ENCODE data around the gene PCNA. TPM values are rescaled to one million over a fixed set of nuclear protein-coding genes. Genes with fewer than 3 reads are reported as not detected.

Gene PCNA
- total RNA-seq, 4 donors from 2014 or later = 18.3 to 56.7 (median 38.2) TPM

- Histone ChIP-seq H3K9me3 (no peaks in the 10 kb centered on the region), H3K4me3 (peak within 1 kb of the TSS; percentile 70 to 98 (median 85)), H3K4me1 (peaks cover 10 to 30% (median 25%) of the 10 kb centered on the region in 4 donors), H3K36me3 (no peaks in the 10 kb centered on the region), H3K27me3 (no peaks in the 10 kb centered on the region), H3K27ac (peak within 1 kb of the TSS; percentile 95 to 99 (median 98))
- intact Hi-C loops (cut with DNase I; ENCODE audit: low total_unique reads) (loop anchor here (5.0 kb wide), 1 partner anchor 71 kb away; no protein-coding TSS in a partner anchor), in situ Hi-C loops (cut with MboI; ENCODE audit: low pct_ligation_motif_present in 1 of 4, low pct_unique_long_range_greater_than_20kb in 1 of 4, low sequenced_read_pairs in 3 of 4) (loop anchor here in 2 of 4 donors (5.0 to 10.0 kb wide), 2 partner anchors 58 to 61 kb away; no protein-coding TSS in a partner anchor)
- TF ChIP-seq POLR2AphosphoS5 (IDR thresholded peaks at IDR 0.05) = peak; percentile 73 to 84 (median 81)
- TF ChIP-seq CTCF (IDR thresholded peaks at IDR 0.05) = peak; percentile 37 to 68 (median 52)
- TF ChIP-seq POLR2A (IDR thresholded peaks at IDR 0.05) = peak; percentile 76
- TF ChIP-seq EP300 (IDR thresholded peaks at IDR 0.05; ENCODE audit: low read depth) = no peak
- 1% methylated on average over 47 of the region's 78 CpGs; no CpG with 5 or more reads in 1 of the 2 donors for whole genome bisulfite sequencing, 2 donors (ENCODE audit: low coverage in 1 of 2)
- DNase-seq = peak; percentile 100
Observed at GRCh38 chr20:5126512-5127203, 6.9 kb upstream of the PCNA start, which contains the start of gene CDS2. TSS of gene CDS2 (plus strand) at chr20:5127008. CDS start at chr20:5127093, 85 bp downstream.

- no peak overlapping the region for H3K27ac ChIP-seq
- H3K9me3 ChIP-seq = no peaks in the 10 kb centered on the region
- intact Hi-C loops (cut with DNase I; ENCODE audit: low total_unique reads) = no loop called here
- no peaks in the 10 kb centered on the region for H3K36me3 ChIP-seq
- TF ChIP-seq POLR2A (IDR thresholded peaks at IDR 0.05) = no peak
- no peak for TF ChIP-seq CTCF (IDR thresholded peaks at IDR 0.05)
- TF ChIP-seq EP300 (IDR thresholded peaks at IDR 0.05; ENCODE audit: low read depth) = no peak
- no peak for TF ChIP-seq POLR2AphosphoS5 (IDR thresholded peaks at IDR 0.05)
- DNase-seq = no peak
- in situ Hi-C loops (cut with MboI; ENCODE audit: low pct_ligation_motif_present in 1 of 4, low pct_unique_long_range_greater_than_20kb in 1 of 4, low sequenced_read_pairs in 3 of 4) = loop anchor here in 1 of 4 donors (10.0 kb wide), 1 partner anchor 62 kb away; no protein-coding TSS in a partner anchor
- WGBS, 2 donors (ENCODE audit: low coverage in 1 of 2) = 78 to 100% methylated on average over 1 of the region's 1 CpG
- H3K4me1 ChIP-seq = peaks cover 19 to 29% (median 22%) of the 10 kb centered on the region in 4 donors
- H3K4me3 ChIP-seq = no peak overlapping the region
- H3K27me3 ChIP-seq = no peaks in the 10 kb centered on the region
Observed at GRCh38 chr20:5122873-5123260, 3.1 kb upstream of the PCNA start.

- Histone ChIP-seq H3K27ac (peak overlapping the region; percentile 92 to 97 (median 96)), H3K4me3 (peak overlapping the region; percentile 15 to 84 (median 72)), H3K9me3 (no peaks in the 10 kb centered on the region), H3K27me3 (no peaks in the 10 kb centered on the region), H3K36me3 (peaks cover 0 to 10% (median 2%) of the 10 kb centered on the region in 4 donors), H3K4me1 (peaks cover 11 to 24% (median 16%) of the 10 kb centered on the region in 4 donors)
- intact Hi-C loops (cut with DNase I; ENCODE audit: low total_unique reads) = no loop called here
- no peak for TF ChIP-seq POLR2AphosphoS5 (IDR thresholded peaks at IDR 0.05)
- TF ChIP-seq POLR2A (IDR thresholded peaks at IDR 0.05) = no peak
- no peak for TF ChIP-seq EP300 (IDR thresholded peaks at IDR 0.05; ENCODE audit: low read depth)
- no peak for TF ChIP-seq CTCF (IDR thresholded peaks at IDR 0.05)
- 0 to 1% methylated on average over 2 to 9 of the region's 9 CpGs for WGBS, 2 donors (ENCODE audit: low coverage in 1 of 2)
- in situ Hi-C loops (cut with MboI; ENCODE audit: low pct_ligation_motif_present in 1 of 4, low pct_unique_long_range_greater_than_20kb in 1 of 4, low sequenced_read_pairs in 3 of 4) = loop anchor here in 1 of 4 donors (10.0 kb wide), 1 partner anchor 65 kb away; no protein-coding TSS in a partner anchor
- no peak for DNase-seq
Observed at GRCh38 chr20:5120185-5120476, 373 bp upstream of the PCNA start.

- peaks cover 0 to 15% (median 2%) of the 10 kb centered on the region in 4 donors for H3K36me3 ChIP-seq
- H3K4me1 ChIP-seq = peaks cover 11 to 24% (median 16%) of the 10 kb centered on the region in 4 donors
- no peak for DNase-seq
- 1% methylated on average over 20 of the region's 21 CpGs; no CpG with 5 or more reads in 1 of the 2 donors for WGBS, 2 donors (ENCODE audit: low coverage in 1 of 2)
- no peaks in the 10 kb centered on the region for H3K9me3 ChIP-seq
- peak overlapping the region; percentile 92 to 97 (median 96) for H3K27ac ChIP-seq
- in situ Hi-C loops (cut with MboI; ENCODE audit: low pct_ligation_motif_present in 1 of 4, low pct_unique_long_range_greater_than_20kb in 1 of 4, low sequenced_read_pairs in 3 of 4) (no loop called here), intact Hi-C loops (cut with DNase I; ENCODE audit: low total_unique reads) (no loop called here)
- H3K27me3 ChIP-seq = no peaks in the 10 kb centered on the region
- peak overlapping the region; percentile 59 to 84 (median 72) for H3K4me3 ChIP-seq
- TF ChIP-seq POLR2A (IDR thresholded peaks at IDR 0.05) (no peak), CTCF (IDR thresholded peaks at IDR 0.05) (no peak), POLR2AphosphoS5 (IDR thresholded peaks at IDR 0.05) (no peak), EP300 (IDR thresholded peaks at IDR 0.05; ENCODE audit: low read depth) (no peak)
Observed at GRCh38 chr20:5119143-5119434, 669 bp downstream of the PCNA start.

All from transverse colon (tissue), 4 donors.